Neural cell (in vitro differentiated cells): ENCODE results near the gene CCDC9B. TPM values are rescaled to one million over a fixed set of nuclear protein-coding genes. Genes with fewer than 3 reads are reported as not detected.
A peak's percentile ranks its signal among the peaks of the same experiment; 100 is the strongest.

Experiments used
- H2AFZ ChIP-seq: fragments of 200-600, 300-800 bp; sonication (generic), shearing (Covaris generic); 2 replicates; pipeline ENCODE4 v1.6.0; 2014; ENCODE audit warnings: low read depth, mild to moderate bottlenecking, antibody characterized with exemption, low read length, moderate library complexity
- H3F3A ChIP-seq: fragments of 200-600 bp; shearing (Covaris generic); 2 replicates; pipeline ENCODE4 v1.6.1; 2016; ENCODE audit warnings: mild to moderate bottlenecking, moderate library complexity, mixed read lengths, antibody characterized with exemption, low read length; ENCODE audit not compliant: insufficient read depth, poor library complexity, severe bottlenecking
- H3K27ac ChIP-seq: fragments of 200-600, 300-800 bp; sonication (generic), shearing (Covaris generic); 2 replicates; pipeline ENCODE4 v1.5.1; 2014; ENCODE audit warnings: mild to moderate bottlenecking, low read length, moderate library complexity
- H3K27me3 ChIP-seq: fragments of 300-800, 200-600 bp; sonication (generic), shearing (Covaris generic); 2 replicates; pipeline ENCODE4 v1.6.0; 2014; ENCODE audit warnings: mild to moderate bottlenecking, low read depth, low read length, moderate library complexity; ENCODE audit not compliant: insufficient read depth
- H3K36me3 ChIP-seq: fragments of 300-800, 200-600 bp; sonication (generic), shearing (Covaris generic); 2 replicates; pipeline ENCODE4 v1.5.1; 2014; ENCODE audit warnings: mild to moderate bottlenecking, antibody characterized with exemption, low read length, moderate library complexity; ENCODE audit not compliant: insufficient read depth
- H3K4me2 ChIP-seq: fragments of 300-800, 200-600 bp; sonication (generic), shearing (Covaris generic); 2 replicates; pipeline ENCODE4 v1.6.0; 2014; ENCODE audit warnings: mild to moderate bottlenecking, low read length
- H3K4me3 ChIP-seq: fragments of 300-800, 200-600 bp; sonication (generic), shearing (Covaris generic); 2 replicates; pipeline ENCODE4 v1.5.1; 2014; ENCODE audit warnings: mild to moderate bottlenecking, low read length, moderate library complexity
- H3K79me2 ChIP-seq: fragments of 200-600 bp; shearing (Covaris generic); replicated peaks from 2 replicates; pipeline ENCODE4 v1.6.0; 2014; ENCODE audit warnings: mild to moderate bottlenecking, low read length, moderate library complexity; ENCODE audit not compliant: insufficient read depth
- H3K9ac ChIP-seq: fragments of 300-800, 200-600 bp; sonication (generic), shearing (Covaris generic); 2 replicates; pipeline ENCODE4 v1.6.1; 2016; ENCODE audit warnings: mild to moderate bottlenecking, low read length, mixed read lengths
- H3K9me2 ChIP-seq: fragments of 200-600 bp; shearing (Covaris generic); 2 replicates; pipeline ENCODE4 v1.6.1; 2016; ENCODE audit warnings: mild to moderate bottlenecking, low read length, mixed read lengths; ENCODE audit not compliant: insufficient read depth
- H3K9me3 ChIP-seq: fragments of 200-600, 300-800 bp; sonication (generic), shearing (Covaris generic); 2 replicates; pipeline ENCODE4 v1.6.1; 2016; ENCODE audit warnings: mild to moderate bottlenecking, mixed run types, low read length, moderate library complexity, mixed read lengths
- H4K20me1 ChIP-seq: fragments of 200-600 bp; shearing (Covaris generic); 2 replicates; pipeline ENCODE4 v1.6.1; 2016; ENCODE audit warnings: mild to moderate bottlenecking, mixed run types; ENCODE audit not compliant: insufficient read depth
- EP300 ChIP-seq: fragments of 450-650 bp; conservative IDR thresholded peaks from 2 replicates; pipeline ENCODE4 v1.6.1; 2014; ENCODE audit warnings: antibody characterized with exemption, mild to moderate bottlenecking, moderate library complexity; ENCODE audit not compliant: poor library complexity, severe bottlenecking
- EZH2 ChIP-seq: fragments of 200-600, 300-800 bp; shearing (Covaris generic), sonication (generic); IDR thresholded peaks from 2 replicates; pipeline ENCODE4 v1.6.1; 2014; ENCODE audit warnings: antibody characterized with exemption, low read length, borderline replicate concordance, mild to moderate bottlenecking; ENCODE audit not compliant: insufficient read depth, poor library complexity, severe bottlenecking
- MXI1 ChIP-seq: fragments of 450-650 bp; conservative IDR thresholded peaks from 2 replicates; pipeline ENCODE4 v1.6.1; 2014; ENCODE audit warnings: antibody characterized with exemption, mild to moderate bottlenecking; ENCODE audit not compliant: poor library complexity, severe bottlenecking
- POLR2AphosphoS5 ChIP-seq: IDR thresholded peaks from 2 replicates; pipeline ENCODE4 v1.6.1; 2012
- RAD21 ChIP-seq: fragments of 450-650 bp; conservative IDR thresholded peaks from 2 replicates; pipeline ENCODE4 v1.6.1; 2014; ENCODE audit warnings: antibody characterized with exemption, mild to moderate bottlenecking, moderate library complexity
- SMC3 ChIP-seq: fragments of 450-650 bp; conservative IDR thresholded peaks from 2 replicates; pipeline ENCODE4 v1.6.1; 2014; ENCODE audit warnings: antibody characterized with exemption, mild to moderate bottlenecking, moderate library complexity; ENCODE audit not compliant: poor library complexity
- TAF1 ChIP-seq: IDR thresholded peaks from 2 replicates; pipeline ENCODE4 v1.6.1; 2012; ENCODE audit warnings: low read depth
- polyA plus RNA-seq: library from polyadenylated mRNA; depleted of rRNA; stranded (reverse); fragments of >200 nt; gene quantifications from 2 replicates; pipeline ENCODE4 v1.2.3, GENCODE V29; 2014
- TF ChIP-seq, protein P1 (sequence below): IDR thresholded peaks from 2 replicates; pipeline ENCODE4 v1.6.1; 2012; ENCODE audit warnings: borderline replicate concordance
- TF ChIP-seq, protein P2 (sequence below): fragments of 450-650 bp; IDR thresholded peaks from 2 replicates; pipeline ENCODE4 v1.5.1; 2014; ENCODE audit warnings: antibody characterized with exemption, mild to moderate bottlenecking, moderate library complexity; ENCODE audit not compliant: poor library complexity, severe bottlenecking

The CCDC9B gene
- polyA plus RNA-seq, 1 donor from 2014 or later: not detected

DNA sequence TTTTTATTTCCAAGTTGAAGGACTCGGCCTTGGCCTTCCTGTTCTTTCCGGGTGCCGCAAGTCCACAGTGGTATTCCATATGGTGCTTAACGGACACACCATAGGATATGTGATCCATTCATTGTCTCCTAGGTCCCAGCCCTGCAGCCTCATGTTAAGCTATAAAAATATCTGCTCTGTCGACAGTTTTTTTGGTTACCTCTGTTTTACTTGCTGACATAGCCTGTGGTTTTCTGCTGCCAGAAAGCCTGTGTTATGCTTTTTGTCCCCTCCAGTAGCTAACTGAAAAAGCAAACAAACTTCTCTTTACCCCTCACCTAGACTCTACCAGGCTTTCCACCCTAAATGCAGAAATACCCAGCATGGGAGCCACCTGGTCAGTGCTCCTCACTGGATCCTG is 12.0 kb downstream of the CCDC9B start:
- Histone ChIP-seq H3K9me2 (no peaks in the 10 kb centered on the region), H3K4me3 (no peak overlapping the region), H3K4me2 (no peak overlapping the region), H3K36me3 (no peaks in the 10 kb centered on the region), H2AFZ (no peak overlapping the region), H3F3A (no peaks in the 10 kb centered on the region), H3K27ac (no peak overlapping the region), H3K27me3 (no peaks in the 10 kb centered on the region), H4K20me1 (no peaks in the 10 kb centered on the region), H3K9me3 (no peaks in the 10 kb centered on the region), H3K79me2 (peaks cover 6% of the 10 kb centered on the region), H3K9ac (no peak overlapping the region)
- TF ChIP-seq, protein P1, sequence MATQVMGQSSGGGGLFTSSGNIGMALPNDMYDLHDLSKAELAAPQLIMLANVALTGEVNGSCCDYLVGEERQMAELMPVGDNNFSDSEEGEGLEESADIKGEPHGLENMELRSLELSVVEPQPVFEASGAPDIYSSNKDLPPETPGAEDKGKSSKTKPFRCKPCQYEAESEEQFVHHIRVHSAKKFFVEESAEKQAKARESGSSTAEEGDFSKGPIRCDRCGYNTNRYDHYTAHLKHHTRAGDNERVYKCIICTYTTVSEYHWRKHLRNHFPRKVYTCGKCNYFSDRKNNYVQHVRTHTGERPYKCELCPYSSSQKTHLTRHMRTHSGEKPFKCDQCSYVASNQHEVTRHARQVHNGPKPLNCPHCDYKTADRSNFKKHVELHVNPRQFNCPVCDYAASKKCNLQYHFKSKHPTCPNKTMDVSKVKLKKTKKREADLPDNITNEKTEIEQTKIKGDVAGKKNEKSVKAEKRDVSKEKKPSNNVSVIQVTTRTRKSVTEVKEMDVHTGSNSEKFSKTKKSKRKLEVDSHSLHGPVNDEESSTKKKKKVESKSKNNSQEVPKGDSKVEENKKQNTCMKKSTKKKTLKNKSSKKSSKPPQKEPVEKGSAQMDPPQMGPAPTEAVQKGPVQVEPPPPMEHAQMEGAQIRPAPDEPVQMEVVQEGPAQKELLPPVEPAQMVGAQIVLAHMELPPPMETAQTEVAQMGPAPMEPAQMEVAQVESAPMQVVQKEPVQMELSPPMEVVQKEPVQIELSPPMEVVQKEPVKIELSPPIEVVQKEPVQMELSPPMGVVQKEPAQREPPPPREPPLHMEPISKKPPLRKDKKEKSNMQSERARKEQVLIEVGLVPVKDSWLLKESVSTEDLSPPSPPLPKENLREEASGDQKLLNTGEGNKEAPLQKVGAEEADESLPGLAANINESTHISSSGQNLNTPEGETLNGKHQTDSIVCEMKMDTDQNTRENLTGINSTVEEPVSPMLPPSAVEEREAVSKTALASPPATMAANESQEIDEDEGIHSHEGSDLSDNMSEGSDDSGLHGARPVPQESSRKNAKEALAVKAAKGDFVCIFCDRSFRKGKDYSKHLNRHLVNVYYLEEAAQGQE: no peak
- TF ChIP-seq RAD21 (no peak), POLR2AphosphoS5 (no peak), EP300 (no peak), MXI1 (no peak), SMC3 (no peak), TAF1 (no peak), EZH2 (no peak)
- TF ChIP-seq, protein P2, sequence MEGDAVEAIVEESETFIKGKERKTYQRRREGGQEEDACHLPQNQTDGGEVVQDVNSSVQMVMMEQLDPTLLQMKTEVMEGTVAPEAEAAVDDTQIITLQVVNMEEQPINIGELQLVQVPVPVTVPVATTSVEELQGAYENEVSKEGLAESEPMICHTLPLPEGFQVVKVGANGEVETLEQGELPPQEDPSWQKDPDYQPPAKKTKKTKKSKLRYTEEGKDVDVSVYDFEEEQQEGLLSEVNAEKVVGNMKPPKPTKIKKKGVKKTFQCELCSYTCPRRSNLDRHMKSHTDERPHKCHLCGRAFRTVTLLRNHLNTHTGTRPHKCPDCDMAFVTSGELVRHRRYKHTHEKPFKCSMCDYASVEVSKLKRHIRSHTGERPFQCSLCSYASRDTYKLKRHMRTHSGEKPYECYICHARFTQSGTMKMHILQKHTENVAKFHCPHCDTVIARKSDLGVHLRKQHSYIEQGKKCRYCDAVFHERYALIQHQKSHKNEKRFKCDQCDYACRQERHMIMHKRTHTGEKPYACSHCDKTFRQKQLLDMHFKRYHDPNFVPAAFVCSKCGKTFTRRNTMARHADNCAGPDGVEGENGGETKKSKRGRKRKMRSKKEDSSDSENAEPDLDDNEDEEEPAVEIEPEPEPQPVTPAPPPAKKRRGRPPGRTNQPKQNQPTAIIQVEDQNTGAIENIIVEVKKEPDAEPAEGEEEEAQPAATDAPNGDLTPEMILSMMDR: no peak

DNA sequence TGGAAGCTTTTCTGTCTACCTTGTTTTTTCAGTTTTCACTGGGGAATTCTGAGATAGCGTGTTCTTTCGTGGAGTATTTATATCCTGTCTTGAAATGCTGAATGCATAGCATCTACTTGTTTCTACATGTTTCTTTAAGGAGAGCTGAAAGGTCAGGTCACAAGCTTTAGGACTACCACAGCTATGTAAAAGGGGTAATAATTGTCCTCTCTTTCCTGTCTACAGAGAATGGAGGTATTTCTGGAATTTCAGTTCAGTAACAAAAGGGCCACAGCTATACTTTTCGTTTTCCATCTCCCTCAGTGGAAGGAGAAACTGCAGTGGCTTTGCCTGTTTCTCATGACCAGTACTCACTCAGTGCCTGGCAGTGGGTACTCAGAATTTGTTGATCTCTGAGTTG is 12.6 kb downstream of the CCDC9B start:
- H3K36me3 ChIP-seq: no peaks in the 10 kb centered on the region
- no peaks in the 10 kb centered on the region for H3K9me2 ChIP-seq
- TF ChIP-seq EZH2 (no peak), EP300 (no peak), RAD21 (no peak), POLR2AphosphoS5 (no peak), MXI1 (no peak), TAF1 (no peak), SMC3 (no peak)
- TF ChIP-seq, protein P2: no peak
- TF ChIP-seq, protein P1: no peak
- H4K20me1 ChIP-seq: no peaks in the 10 kb centered on the region
- H3K4me2 ChIP-seq: peak overlapping the region; percentile 44
- H3K9me3 ChIP-seq: no peaks in the 10 kb centered on the region
- no peak overlapping the region for H3K9ac ChIP-seq
- H3K27me3 ChIP-seq: no peaks in the 10 kb centered on the region
- no peak overlapping the region for H3K27ac ChIP-seq
- H3K4me3 ChIP-seq: peak overlapping the region; percentile 77
- peaks cover 6% of the 10 kb centered on the region for H3K79me2 ChIP-seq
- H2AFZ ChIP-seq: no peak overlapping the region
- H3F3A ChIP-seq: no peaks in the 10 kb centered on the region
